Epidermal melanocyte (primary cell): ENCODE results near the gene IMMT.
"Not testable (repeated sequence)": the region's sequence is repeated elsewhere in the genome, so short reads cannot be mapped to it uniquely, and the experiment has no call there.

Source experiments
- DNase-seq: peaks from one replicate; pipeline ENCODE4 v3.0.0; 2011; ENCODE audit warnings: low spot score; ENCODE audit not compliant: insufficient read length

IMMT gene

GRCh38 chr2:86195055-86195807, at the start of gene IMMT:
Gene IMMT (minus strand): TSS chr2:86195462. CDS start chr2:86195382, 80 bp downstream.
- DNase-seq: peak; percentile 70

- not testable (repeated sequence) for DNase-seq
Measured at GRCh38 chr2:86244781-86245180, 49.5 kb upstream of the IMMT start.

GRCh38 chr2:86243950-86244733, 48.9 kb upstream of the IMMT start:
- DNase-seq: no peak

DNA sequence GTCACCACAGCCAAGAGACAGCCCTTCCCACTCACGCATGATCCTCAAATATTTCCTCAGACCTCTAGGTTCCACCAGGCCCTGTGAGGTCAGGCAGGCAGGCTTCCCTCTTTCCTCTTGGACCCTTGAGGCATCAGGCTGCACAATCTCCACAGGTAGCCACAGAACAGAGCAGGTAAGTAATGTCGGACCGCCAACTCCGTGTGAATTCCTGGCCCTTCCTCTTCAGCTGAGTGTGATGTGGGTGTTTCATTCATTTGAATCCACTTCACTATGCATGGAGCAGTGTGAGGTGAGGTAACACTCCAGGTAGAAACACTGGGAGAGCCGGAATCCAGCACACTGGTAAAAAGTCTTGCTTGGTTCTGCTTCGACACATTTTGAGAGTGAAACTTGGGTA, 48.0 kb upstream of the IMMT start:
- no peak for DNase-seq

GRCh38 chr2:86241611-86242010, 46.3 kb upstream of the IMMT start:
- no peak for DNase-seq

DNA sequence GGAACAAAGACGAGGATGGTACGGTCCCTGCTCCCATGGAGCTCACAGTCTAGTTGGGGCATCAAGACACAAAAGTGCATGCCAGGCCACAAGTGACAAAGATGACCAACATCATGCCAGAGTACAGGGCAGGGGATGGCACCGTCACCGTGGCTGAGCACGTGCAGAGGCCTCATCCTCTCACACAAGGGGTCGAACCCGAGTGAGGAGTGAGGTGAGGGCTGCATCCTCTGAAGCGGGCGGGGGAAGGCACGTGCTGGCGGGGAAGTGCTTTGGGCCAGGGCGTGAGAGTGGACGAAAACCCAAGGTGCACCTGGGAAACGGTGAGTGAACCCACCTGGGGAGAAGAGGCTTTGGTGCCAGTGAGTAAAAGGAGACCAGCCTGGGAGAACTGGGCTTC, 45.0 kb upstream of the IMMT start:
- no peak for DNase-seq

DNA sequence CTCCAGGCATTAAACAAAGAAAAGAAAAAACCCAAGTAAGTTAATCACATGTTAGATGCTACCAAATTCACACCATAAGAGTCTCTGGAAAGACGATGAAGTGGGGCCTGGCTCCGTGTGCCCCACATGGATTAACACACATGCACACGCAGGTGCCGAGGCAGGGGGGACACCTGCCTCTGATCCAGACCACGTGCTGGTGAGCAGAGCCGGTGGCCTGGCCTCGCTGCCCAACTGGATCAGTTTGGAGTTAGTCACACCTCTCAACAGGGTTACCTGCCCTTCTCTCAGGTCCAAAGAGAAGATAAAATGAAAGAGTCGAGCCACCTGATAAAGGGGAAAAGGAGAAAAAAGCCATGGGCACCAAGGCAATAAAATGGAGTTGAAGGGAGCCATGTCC, 44.5 kb upstream of the IMMT start:
- DNase-seq: no peak

GRCh38 chr2:86239326-86239725, 44.1 kb upstream of the IMMT start:
- DNase-seq: no peak

GRCh38 chr2:86238354-86238753, 43.1 kb upstream of the IMMT start:
- no peak for DNase-seq

DNA sequence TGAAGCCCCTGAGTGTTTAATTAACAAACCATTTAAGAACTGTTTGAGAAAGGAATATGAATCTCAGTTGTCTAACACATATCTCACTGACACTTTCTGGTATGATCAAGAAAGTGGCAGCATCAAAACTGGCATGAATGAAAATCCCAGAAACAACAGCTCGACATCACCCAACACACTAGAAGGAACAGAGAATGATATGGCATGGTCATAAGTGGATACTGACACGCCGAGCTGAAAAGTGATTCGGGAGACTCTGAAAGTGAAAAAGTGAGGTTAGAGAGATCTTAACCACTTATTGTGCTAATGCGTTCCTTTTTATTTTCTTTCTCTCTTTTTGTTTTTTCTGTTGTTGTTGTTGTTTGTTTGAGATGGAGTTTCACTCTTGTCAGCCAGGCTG, 41.9 kb upstream of the IMMT start:
- no peak for DNase-seq

GRCh38 chr2:86235196-86235980, 40.1 kb upstream of the IMMT start:
- DNase-seq: no peak

- no peak for DNase-seq
Measured at GRCh38 chr2:86234563-86235131, 39.4 kb upstream of the IMMT start.

GRCh38 chr2:86233436-86233835, 38.2 kb upstream of the IMMT start:
- no peak for DNase-seq

DNA sequence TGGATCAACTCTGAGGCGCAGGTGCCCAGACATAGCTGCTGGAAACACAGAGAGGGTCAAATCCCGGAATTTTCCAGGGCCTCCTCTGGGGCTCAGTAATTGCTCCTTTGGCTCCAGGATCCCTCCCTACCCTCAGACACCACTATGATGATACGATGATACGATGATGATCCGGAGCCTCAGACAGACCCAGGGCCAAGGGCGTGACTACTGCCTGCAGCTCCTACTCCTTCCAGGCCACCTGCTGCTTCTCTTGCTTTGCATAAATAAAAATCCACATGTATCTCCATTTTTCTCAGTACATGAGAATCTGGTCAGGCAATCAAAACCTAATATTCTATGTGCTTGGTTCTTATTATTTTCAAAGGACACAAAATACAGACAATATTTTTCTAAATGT, 37.6 kb upstream of the IMMT start:
- DNase-seq: no peak

DNA sequence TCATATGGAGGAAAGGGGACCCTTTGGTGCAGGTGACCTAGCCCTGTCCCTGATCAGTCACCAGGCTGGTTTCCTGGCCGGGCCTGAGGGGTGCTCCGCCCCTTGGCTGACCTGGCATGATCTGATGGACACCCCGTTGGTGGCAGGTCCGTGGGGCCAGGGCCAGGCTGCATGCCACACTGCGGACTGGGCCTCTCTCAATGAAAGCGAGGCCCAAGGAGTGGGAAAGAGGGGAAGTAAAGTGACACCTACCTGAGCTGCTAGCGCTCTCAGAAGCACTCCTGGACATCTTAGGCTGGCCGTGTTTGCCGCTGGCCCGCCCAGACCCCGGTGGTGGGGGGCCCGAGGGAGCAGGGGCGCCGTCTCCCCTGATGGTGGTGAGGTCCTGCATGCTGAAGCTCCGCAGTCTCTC, 37.1 kb upstream of the IMMT start:
- no peak for DNase-seq

- DNase-seq: no peak
Measured at GRCh38 chr2:86231680-86232372, 36.6 kb upstream of the IMMT start.

DNA sequence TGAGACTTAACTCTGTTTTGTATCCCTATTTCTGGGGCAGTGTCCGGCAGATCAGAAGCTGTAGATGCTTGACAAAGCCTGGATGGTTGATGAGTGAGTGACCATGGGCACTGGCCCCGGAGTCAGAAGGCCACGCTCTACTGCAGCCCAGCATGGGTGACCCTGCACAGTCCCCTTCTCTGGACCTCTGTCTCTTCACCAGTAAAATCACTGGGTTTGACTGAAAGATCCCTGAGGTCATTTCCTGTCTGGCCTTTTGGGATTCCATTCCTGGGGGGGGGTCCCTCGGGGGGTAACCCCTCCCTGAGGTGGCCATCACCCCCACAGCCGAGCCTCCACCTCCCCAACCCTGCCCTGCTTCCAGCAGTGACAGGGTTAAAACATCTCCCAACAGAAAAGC, 35.7 kb upstream of the IMMT start:
- DNase-seq: no peak

DNA sequence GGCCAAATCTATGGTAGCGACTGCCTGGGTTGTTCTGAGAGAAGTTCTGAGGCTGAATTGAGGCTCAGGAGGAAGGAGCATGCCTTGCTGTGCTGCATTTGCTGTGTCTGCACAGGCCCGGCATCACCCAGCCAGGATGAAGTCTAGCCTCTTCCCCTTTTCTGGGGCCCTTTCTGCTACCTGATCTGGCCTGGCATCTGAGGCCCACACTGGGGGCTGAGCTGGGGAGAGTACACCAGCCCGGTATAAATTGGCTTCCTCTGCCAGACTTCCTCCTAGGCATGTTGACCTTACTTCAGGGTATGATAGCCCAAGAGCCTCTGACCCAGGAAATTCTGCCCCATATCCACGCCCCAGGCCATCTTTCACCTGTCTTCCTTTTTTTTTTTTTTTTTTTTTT, 34.0 kb upstream of the IMMT start:
- no peak for DNase-seq

DNA sequence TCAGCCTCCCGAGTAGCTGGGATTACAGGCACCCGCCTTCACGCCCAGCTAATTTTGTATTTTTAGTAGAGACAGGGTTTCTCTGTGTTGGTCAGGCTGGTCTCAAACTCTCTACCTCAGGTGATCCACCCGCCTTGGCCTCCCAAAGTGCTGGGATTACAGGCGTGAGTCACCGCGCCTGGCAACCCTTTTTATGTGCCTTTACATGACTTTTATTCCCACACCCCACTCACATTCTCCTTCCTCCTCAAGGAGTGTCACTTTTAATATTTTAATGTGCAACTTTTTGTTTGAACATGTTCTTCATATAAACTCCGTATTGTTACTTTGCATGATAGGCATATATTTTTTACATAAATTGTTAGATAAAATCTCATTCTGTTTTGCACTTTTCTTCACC, 33.3 kb upstream of the IMMT start:
- DNase-seq: not testable (repeated sequence)

DNA sequence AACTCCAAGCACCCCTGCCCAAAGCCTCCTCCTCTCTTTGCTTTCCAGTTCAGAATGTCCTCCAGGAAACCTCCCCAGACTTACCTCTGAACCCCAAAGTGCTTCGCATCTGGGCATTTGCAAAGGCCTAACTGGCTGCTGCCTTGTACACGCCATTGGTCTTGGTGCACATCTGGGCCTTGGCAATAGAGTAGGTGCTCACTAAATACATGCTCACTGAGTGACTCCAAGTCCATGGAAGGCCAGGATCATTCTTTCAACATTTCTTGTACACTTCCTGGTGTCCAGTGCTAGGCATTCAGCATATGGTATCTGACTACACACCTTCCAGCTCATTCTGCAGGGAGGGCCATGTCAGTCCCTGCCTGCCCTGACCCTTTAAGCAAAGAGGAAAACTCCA, 32.4 kb upstream of the IMMT start:
- no peak for DNase-seq
